Activated CD4-positive, CD25-positive, alpha-beta regulatory T cell treated with anti-CD3 and anti-CD28 coated beads, Interleukin-2, amount 50 U/mL, for 72 hours (primary cell): ENCODE measurements around the gene CDH13.

Experiments used
- DNase-seq: peaks from one replicate; pipeline ENCODE4 v3.0.0; 2021

Gene CDH13

DNA sequence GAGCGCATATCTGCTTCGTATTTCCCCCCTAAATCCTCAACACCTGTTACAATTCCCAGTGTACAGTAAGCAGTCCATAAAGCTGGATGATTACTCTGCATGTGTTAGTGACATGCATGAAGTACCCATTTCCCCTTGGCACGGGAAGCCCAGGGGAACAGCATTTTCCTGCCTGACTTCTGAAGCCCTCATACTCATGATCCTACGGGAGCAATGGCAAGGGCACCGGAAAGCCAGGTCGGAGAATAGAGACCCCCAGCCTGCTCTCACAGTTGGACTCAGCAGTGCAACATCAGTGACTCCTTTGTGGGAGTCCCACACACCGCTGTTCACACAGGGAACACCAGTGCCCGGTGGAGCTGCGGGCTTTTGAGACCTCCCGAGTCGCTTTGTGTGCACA, 336.9 kb downstream of the CDH13 start:
- DNase-seq: no peak

DNA sequence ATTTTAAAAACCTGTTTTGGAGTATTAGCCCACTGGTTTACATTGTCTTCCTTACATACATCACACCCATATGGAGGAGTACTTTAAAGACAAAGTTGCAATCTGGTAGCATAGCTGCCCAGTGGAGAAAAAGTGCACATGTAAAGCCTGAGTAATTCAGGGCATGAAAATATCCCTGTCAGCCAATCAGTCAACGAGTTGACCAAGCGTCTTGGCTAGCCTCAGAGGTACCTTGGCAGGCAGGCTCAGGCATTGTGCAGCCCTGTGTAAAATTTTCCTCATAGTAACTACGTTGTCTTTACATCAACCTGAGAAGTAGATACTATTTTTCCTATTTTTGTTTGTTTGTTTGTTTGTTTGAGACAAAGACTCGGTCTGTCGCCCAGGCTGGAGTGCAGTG, 339.0 kb downstream of the CDH13 start:
- no peak for DNase-seq

DNA sequence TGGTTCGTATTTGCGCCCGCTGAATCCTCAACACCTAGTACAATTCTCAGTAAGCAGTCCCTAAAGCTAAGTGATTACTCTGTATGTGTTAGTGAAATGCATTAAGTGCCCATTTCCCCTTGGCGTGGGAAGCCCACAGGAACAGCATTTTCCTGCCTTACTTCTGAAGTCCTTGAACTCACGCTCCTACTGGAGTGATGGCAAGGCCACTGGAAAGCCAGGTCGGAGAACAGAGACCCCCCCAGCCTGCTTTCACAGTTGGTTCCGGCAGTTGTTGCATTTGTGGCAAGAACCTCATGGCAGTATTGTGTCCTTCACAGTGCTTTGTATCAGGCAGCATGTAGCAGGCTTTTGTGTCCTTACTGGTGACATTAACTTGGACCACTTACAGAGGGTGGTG, 340.7 kb downstream of the CDH13 start:
- DNase-seq: no peak

DNA sequence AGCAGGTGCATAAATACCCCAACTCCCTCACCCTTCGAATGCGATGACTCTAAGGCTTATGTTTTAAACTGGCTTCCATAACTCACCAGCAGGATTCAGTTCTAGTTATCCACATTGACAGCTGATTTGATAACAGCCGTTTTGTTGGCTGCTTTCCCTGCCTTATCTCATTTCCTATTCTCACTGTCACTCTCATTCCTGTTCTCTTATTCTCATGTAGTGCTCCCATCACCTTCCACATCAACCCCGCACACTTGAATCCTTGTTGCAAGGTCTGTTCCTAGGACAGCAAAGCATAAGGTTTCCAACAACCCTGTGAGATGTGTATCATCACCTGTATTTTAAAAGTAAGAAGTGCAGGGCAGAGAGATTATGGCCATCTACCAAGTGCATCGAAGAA, 344.4 kb downstream of the CDH13 start:
- no peak for DNase-seq

DNA sequence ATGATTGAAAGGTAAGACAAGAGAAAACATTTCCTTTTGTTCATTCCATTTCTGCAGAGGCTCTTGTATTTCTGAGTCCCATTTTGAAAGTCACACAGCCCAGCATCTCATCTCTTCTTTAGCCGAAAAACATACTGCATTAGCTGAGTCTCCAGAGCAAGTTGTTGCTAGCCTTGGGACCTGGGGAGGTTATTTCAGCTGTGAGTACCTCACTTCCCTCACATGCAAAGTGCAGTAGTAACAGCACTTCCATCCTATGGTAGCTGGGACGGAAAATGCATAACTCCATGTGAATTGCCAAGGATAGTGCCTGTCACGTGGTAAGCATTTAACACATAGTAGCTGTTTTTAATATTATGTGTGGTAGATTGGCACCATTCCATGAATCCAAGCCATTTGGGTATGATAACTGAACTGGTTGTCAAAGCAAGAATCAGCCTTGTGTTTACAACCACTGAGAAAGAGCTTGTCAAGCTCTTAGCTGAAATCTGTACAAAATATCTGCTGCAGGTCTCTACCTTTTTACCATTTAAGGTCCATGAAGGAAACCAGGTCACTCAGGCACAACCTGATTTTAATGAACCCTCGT, 345.7 kb downstream of the CDH13 start:
- no peak for DNase-seq

DNA sequence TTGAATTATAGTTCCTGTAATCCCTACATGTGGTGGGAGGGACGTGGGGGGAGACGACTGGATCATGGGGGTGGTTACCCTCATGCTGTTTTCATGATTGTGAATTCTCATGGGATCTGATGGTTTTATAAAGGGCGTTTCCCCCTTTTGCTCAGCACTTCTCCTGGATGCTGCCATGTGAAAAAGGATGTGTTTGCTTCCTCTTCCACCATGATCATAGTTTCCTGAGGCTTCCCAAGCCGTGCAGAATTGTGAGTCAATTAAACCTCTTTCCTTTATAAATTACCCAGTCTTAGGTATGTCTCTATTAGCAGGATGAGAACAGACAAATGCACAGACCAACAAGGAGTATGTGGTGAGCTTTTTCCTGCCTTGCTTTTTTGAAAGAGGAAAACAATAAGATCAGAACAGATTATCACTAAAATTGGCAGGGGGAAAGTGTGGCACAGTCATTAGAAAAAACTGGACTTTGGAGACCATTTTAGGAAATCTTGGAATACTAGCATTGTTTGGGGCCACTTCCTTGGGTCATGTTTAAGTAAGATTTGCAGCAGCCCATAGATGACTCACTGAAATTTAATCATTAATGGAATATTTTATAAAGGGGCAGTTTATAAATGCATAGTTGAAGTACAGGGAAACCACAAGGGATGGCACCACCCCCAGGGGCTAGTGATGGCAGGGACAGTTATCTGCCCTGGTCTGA, 352.8 kb downstream of the CDH13 start:
- no peak for DNase-seq

DNA sequence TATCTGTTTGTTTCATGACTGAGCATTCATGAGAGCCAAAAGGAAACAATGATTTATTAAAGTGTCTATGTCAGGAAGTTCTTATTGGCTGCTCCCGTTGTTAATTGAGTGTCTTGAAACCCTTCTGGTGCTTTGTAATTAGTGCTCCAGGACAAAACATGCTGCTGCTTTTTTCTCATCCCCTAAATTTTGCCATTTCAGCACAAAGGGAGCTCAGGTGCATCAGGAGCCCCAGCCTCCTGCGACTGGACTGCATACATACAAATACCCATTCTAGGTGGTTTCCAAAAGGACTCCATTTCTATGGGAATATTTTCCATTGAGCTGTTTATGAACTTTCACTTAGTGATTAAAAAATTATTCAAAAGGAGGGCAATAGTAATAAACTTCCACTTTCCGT, 354.0 kb downstream of the CDH13 start:
- no peak for DNase-seq

DNA sequence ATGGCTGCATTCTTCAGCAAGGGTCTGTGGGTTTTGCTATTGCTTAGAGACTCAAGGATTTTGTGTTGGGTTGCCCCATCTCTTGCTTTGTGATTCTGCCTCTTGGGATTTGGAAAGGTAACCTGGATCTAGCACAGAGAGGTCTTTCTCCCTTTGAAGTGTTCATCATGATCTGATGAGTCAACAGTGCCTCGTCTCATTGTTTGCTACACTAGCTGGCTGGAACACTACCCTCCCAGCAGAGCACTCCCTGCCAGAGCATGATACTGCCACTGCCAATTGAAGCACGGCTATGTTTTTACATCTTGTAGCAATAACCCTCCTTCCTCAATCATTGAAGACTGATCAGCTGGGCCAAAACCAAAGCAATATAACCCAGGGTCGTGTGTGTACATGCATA, 361.0 kb downstream of the CDH13 start:
- DNase-seq: no peak

DNA sequence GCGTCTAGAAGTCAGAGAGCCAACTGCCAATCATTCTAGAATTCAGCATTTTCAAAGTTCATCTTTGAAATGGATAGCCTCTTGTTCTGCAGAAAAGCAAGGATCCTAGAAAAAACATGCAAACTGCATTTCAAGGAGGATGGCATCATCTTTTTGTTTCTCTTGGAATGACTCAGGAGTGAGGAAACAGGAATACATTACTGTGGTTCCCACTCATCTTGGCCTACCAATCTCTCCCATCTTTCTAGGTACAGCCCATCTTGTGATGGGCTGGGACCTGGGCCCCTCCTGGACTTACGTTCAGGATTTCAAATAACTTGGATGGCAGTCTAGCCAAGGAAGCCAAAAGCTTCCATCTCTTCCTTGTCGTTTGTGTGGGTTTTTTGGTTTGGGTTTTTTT, 363.4 kb downstream of the CDH13 start:
- no peak for DNase-seq

DNA sequence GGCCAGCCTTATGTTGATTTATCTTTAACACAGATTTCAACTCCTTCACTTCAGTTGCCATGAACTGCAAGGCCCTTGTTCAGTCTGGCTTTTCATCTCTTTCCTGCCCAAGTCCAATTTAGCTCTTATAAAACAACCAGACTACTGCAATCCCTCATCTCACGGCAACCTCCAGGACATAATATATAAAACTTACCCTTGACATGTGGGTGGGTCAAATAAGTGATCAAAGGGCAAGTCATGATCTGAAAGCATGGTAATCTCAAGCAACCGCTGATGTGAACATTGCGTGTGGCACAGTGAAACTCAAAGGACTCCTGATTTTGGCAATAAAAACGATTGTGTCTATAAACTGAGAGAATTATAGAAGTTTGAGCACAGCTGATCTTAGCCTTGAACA, 364.6 kb downstream of the CDH13 start:
- DNase-seq: no peak

DNA sequence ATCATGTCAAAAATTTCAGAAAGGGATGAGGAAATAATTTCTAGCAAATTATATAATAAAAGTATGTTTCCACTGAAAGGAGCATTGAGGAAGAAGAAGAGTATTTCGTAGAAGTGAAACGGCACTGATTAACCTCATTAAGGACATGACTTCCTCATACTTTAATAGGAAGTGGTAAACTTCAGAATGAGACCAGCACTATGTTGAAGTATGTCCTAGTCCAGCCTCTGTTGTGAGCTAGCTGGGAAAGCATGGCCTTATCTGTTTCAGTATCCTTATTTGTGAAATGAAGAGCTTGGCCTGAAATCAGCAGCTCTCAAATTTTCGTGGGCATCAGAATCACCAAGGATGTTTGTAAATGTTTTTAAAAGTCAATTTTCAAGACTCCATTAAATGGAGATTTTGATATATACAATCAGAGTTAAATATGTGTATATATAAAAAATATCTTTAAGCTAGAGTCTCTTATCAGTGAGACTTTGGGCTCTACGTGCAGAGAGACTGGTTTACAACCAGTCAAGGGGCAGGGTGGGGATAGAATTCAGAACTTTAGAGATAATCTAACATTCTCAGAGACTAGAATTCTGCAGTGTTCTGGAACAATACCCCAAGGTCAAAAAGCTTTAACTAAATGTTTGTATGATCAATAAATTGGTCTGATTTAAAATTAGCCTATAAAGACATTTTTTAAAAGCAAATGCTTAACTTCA, 365.4 kb downstream of the CDH13 start:
- no peak for DNase-seq

DNA sequence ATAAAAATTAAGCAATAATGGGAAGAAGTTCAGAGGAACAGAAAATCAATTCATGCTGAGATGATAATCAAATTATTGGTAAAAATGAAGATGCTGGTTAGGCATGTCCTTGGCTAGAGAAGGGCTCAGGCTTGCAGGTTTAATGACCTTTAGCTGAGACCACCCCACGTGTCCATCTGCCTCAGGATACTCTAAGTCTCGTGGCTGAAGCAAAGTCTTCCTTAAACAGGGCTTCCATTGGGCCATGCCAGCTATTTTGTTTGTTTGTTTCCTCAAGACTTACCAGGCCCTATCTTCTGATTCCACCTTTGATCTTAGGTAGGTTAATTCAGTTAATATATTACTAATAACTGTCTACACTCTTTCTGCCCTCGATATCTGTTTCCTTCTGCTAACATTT, 366.0 kb downstream of the CDH13 start:
- no peak for DNase-seq

DNA sequence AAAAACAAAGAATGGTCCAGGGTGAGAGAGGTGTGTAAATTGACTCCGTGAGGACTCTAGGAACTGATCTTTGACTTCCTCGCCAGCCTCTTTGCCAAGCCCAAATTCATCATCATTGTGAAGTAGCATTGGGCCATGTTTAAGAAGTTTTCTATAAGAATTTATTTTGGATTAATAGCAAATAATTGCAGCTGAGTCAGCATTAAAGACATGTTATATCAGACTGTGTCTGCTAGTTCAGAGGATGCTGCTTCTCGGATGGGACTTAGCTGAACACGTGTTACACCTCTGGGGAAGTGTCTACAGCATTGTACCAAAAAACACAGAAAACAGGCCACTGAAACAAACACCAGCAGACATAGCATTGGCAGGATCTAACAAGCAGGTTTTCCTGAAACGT, 366.6 kb downstream of the CDH13 start:
- no peak for DNase-seq

DNA sequence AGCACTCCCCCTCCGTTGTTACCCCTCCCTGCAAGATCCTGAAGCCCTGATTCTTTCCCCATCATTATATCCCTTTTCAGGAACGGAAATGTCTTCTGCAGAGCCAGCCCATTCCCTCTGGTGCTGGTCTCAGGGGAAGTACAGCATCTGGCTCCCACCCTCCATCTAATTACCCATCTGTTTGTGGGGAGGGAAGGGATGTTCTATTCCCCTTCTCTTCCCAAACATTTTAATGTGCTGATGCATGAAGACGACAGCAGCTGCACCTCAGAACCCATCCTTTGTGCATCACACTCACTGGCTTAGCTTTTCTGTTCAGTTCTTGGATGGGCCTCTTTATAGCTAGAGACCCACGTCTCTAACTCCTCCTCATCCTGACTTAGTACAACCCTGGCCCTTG, 367.2 kb downstream of the CDH13 start:
- DNase-seq: no peak

DNA sequence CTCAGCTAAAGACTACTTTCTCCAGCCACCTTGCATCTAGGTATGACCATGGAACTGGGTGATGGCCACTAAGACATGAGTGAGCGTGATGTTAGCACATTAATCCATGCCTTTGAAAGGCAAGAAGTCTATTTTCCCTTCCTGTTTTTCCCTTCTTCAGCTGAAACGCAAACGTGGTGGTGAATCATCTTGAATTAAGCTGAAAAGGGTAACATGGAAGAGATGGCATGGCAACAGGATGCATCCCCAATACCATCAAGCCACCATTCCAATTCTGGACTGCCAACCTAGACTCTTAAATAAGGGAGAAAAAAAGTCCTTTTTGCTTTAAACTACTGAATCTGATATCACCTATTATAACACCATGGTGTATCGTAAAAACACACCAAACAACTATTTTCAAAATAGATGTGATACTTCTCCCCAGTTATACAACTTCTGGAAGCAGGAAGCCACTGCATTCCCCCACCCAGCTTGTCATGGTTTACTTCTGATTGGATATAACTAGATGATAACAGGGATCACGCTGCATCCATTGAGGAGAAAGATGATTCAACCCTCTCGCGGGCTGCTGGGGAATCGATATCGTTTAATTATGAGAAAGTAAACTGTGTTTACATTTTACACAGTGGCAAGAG, 368.6 kb downstream of the CDH13 start:
- DNase-seq: no peak

DNA sequence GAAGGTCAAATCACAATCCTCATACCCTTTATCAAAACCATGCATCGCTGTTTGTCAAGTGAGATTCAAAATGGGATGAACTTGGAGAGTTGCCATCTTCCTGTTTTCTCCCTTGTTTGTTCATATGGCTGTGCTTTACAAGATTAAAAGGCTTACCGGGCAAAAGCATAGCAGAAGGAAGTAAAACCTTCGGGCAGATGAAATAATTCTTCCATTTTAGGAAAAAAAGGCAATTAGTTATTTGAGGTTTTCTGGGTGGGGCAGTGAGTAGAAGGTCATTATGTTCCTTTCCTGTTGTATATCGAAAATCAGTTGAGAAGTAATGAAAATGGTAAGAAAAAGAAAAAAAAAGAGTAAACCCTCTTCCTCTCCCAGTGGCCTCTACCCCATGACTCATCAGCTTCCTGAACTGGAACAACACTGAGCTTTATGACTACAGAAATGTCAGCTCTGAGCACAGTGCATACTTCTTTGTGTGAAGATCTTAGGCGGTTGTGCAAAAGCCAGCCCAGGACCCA, 369.2 kb downstream of the CDH13 start:
- no peak for DNase-seq

DNA sequence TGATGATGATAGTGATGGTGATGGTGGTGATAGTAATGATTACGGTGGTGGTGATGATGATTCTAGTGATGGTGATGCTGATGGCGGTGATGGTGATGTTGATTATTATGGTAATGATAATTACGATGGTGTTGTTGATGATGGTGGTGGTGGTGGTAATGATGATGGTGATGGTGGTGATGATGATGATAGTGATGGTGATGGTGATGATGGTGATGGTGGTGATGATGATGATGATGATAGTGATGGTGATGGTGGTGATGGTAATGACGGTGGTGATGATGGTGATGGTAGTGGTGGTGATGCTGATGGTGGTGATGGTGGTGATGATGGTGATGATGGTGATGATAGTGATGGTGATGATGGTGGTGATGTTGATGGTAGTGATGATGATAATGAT, 370.0 kb downstream of the CDH13 start:
- DNase-seq: no peak

DNA sequence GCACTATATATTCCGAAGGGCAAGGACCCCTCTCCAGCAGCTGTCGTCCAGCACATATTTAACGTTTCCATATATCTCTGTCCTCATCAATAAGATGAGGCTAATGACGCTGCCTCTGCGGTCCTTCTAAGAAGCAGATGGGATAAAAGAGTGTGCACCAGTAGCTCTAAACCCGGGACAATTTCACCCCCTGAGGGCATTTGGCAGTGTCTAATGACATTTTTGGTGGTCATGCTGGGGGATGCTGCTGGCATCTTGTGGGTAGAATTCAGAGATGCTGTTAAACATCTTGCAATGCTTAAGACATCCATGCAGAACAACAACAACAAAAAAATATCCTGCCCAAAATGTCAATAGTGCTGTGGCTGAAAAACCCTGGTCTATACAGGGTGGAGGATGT, 372.9 kb downstream of the CDH13 start:
- DNase-seq: no peak

DNA sequence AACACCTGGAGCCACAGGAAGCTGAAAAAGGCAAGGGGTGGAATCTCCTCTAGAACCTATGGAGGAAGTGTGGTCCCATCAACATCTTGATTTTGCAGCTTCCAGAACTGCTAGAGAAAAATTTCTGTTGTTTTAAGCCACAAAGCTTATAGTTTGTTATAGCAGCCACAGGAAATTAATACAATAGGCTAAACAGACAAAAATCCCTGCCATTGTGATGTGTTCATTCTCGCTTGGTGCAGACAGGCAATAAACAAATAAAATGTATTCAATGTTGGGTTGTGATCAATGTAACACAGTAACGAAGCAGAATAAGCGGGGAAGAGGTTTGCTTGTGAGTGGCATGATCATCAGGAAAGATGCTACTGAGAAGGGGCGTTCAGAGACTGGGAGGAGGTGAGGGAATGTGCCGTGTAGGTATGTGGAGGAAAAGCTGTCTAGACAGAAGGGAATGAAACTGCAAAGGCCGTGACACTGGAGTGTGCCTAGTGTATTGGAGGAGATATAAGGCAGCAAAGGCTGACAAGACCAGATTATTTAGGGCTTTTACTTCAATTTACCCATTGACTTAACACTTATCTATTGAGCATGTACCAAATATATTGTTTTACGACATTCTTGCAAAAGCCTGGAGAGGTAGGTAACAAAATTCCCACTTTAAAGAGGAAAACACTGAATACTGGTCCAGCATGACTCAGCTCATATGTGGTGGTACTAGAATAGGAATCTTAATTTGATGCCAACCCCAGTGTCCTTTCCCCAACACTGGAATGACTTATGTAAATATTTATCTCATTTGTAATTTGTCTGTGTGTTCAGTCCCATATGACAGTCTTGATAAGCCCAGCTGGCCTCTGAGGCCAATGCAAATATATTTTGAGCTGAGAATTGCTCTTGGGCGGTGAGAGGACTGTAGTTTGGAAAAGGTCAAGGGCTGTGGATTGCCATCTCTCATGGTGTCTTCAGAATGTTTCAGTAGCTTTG, 375.9 kb downstream of the CDH13 start:
- DNase-seq: no peak

DNA sequence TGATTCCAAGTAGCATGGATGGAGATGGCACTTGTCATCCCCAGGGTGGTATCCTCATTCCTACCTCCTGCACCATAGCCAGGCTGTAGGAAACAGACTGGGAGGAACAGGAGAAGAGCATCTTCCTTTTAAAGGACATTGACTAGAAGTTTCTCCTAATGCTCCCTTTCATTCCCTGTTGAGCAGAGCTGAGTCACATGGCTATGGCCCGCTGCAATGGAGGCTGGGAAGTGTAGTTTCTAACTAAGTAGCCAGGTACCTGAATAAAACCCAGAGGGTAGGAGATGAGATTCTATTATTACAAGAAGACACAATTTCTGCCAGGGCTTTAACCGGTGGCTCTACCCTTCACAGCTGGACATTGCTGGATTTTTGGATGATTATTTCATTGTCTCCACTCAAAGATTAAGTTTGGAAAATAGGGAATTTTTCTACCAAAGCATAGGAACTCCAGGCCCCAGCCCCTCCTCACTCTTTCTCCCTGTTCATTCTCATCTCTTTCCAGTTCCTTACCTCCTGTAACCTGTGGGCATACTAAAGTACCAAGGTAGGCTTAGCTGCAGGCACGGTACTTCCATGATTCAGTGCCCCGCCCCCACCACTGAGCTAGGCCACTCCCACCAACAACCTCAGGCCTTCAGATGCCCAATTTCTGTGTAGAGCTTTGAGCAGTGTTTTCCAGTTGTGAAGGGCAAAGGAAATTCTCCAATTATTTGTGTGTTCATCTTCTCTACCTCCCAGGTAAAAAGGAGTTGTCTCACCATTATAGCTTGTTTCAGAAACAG, 378.3 kb downstream of the CDH13 start:
- DNase-seq: no peak

DNA sequence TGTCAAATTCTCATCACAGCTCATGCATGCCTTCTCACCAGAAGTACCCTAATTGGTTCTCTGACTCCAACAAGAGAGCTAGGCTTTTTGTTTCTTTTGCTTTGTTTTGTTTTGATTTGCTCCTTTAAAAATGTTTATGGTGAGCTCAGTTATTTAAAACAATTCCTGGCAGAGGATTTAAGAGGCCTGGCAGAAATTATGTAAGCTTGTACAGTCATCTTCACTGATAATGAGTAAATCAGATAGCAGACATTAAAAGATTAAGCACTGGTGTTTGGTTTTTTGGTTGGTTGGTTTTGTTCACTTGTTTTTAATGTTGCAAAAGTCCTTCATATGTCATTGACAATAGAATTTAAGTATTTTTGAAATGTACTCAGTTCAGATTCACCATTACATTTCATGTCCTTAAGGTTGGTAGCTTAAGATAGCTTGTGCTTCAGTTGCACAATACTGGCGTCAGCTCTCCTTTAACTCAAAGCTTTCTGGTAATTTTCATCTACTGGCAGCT, 378.9 kb downstream of the CDH13 start:
- DNase-seq: no peak
